Measurements from ENCODE around the gene NAA60. TPM values are rescaled to one million over a fixed set of nuclear protein-coding genes. Genes with fewer than 3 reads are reported as not detected.

The NAA60 gene
- total RNA-seq, 1 donor = 16.6 TPM

- peak; percentile 48 for TF ChIP-seq CTCF (IDR thresholded peaks at IDR 0.05; ENCODE audit: insufficient read depth, low read length)
- peak; percentile 82 for DNase-seq (ENCODE audit: low read depth)
These were observed 14.2 kb downstream of the NAA60 start for GRCh38 chr16:3457434-3458252.

GRCh38 chr16:3458278-3458851 is 14.9 kb downstream of the NAA60 start:
- peak; percentile 61 for DNase-seq (ENCODE audit: low read depth)
- TF ChIP-seq CTCF (IDR thresholded peaks at IDR 0.05; ENCODE audit: insufficient read depth, low read length) = no peak
- H3K4me3 ChIP-seq (ENCODE audit: low read depth, low read length) = peak overlapping the region; percentile 92

More at GRCh38 chr16:3457434-3458252, 14.2 kb downstream of the NAA60 start:
- peak overlapping the region; percentile 92 for H3K4me3 ChIP-seq (ENCODE audit: low read depth, low read length)

- peak overlapping the region; percentile 92 for H3K4me3 ChIP-seq (ENCODE audit: low read depth, low read length)
- TF ChIP-seq CTCF (IDR thresholded peaks at IDR 0.05; ENCODE audit: insufficient read depth, low read length) = no peak
- peak; percentile 35 for DNase-seq (ENCODE audit: low read depth)
These were observed 15.4 kb downstream of the NAA60 start for GRCh38 chr16:3458852-3459361.

GRCh38 chr16:3459401-3460090 is 16.1 kb downstream of the NAA60 start:
- no peak for TF ChIP-seq CTCF (IDR thresholded peaks at IDR 0.05; ENCODE audit: insufficient read depth, low read length)
- peak; percentile 27 for DNase-seq (ENCODE audit: low read depth)
- peak overlapping the region; percentile 92 for H3K4me3 ChIP-seq (ENCODE audit: low read depth, low read length)

- H3K4me3 ChIP-seq (ENCODE audit: low read depth, low read length) = peak overlapping the region; percentile 92
- no peak for TF ChIP-seq CTCF (IDR thresholded peaks at IDR 0.05; ENCODE audit: insufficient read depth, low read length)
- DNase-seq (ENCODE audit: low read depth) = no peak
These were observed 16.6 kb downstream of the NAA60 start for GRCh38 chr16:3460121-3460520.

GRCh38 chr16:3460585-3460984 is 17.1 kb downstream of the NAA60 start:
- H3K4me3 ChIP-seq (ENCODE audit: low read depth, low read length) = no peak overlapping the region
- no peak for DNase-seq (ENCODE audit: low read depth)
- TF ChIP-seq CTCF (IDR thresholded peaks at IDR 0.05; ENCODE audit: insufficient read depth, low read length) = no peak

Data from fibroblast of the aortic adventitia (primary cell).